Right cardiac atrium (tissue), 5 donors: Measurements from ENCODE around the gene TNFSF11. TPM values are rescaled to one million over a fixed set of nuclear protein-coding genes. Genes with fewer than 3 reads are reported as not detected.
"Not testable (repeated sequence)": the region's sequence is repeated elsewhere in the genome, so short reads cannot be mapped to it uniquely, and the experiment has no call there.

Experiments used
- ATAC-seq, 2 donors: fragments of 200-7000 bp; cut with Tn5 transposase; one replicate each; pipeline versions ENCODE4 v1.8.0 to v1.9.1; 2020; ENCODE audit warnings: moderate library complexity in 2 of 2, mild to moderate bottlenecking in 1 of 2
- DNase-seq, 3 donors: peaks; one replicate each; pipeline ENCODE4 v3.0.0-alpha.2; 2020
- H3K27ac ChIP-seq: one replicate; pipeline ENCODE4 v1.5.1; 2013; ENCODE audit warnings: mild to moderate bottlenecking, low read length, control low read depth, moderate library complexity
- H3K27me3 ChIP-seq: one replicate; pipeline ENCODE4 v1.6.1; 2013; ENCODE audit not compliant: control insufficient read depth, insufficient read depth
- H3K4me1 ChIP-seq: one replicate; pipeline ENCODE4 v1.6.1; 2013; ENCODE audit warnings: low read length; ENCODE audit not compliant: control insufficient read depth, insufficient read depth
- H3K4me3 ChIP-seq: one replicate; pipeline ENCODE4 v1.5.1; 2013; ENCODE audit warnings: low read length, control low read depth
- H3K9me3 ChIP-seq: one replicate; pipeline ENCODE4 v1.6.1; 2013; ENCODE audit warnings: low read length; ENCODE audit not compliant: control insufficient read depth
- WGBS: extraction: QIAGEN DNeasy Blood & Tissue Kit; methylation state at CpG from one replicate; pipeline ENCODE4 v1.1.7; 2013; 5-methylcytosine and 5-hydroxymethylcytosine counted together
- intact Hi-C, 4 donors: fragments of 100-400 bp; cut with DNase I; formaldehyde crosslinking; loops; one replicate each; pipeline versions ENCODE4 v1.11.0 to v1.14.0; 2022 to 2023
- polyA plus RNA-seq: library from polyadenylated mRNA; stranded (reverse); fragments of 200-250 nt; gene quantifications from one replicate; pipeline ENCODE4 v1.2.3, GENCODE V29; 2013
- total RNA-seq, 4 donors: library from RNA; stranded (reverse); fragmentation: NEBNext Ultra II Directional; extraction: Animal tissue kit (Norgen Biotek cat#: 25700); gene quantifications; one replicate each; pipeline ENCODE4 v1.2.1, GENCODE V29; 2021
- donor health status: healthy with polysubstance abuse.
- donor health status: DM: no; HTN: yes; CAD: no.
- donor health status: DM: no; HTN: no; CAD: no.
- donor health status: DM: no; HTN: yes; CAD: no; lungs with severe emphysema.
- donor health status: DM: yes; HTN: yes; CAD: no.

The TNFSF11 gene
- total and polyA plus RNA-seq, 5 donors = 0.29 TPM; not detected in 4

- no peaks in the 10 kb centered on the region for H3K27me3 ChIP-seq
- H3K9me3 ChIP-seq = no peaks in the 10 kb centered on the region
- 70% methylated on average over 4 of the region's 4 CpGs for WGBS
- ATAC-seq (no peak), DNase-seq (no peak)
- H3K4me1 ChIP-seq = no peaks in the 10 kb centered on the region
- intact Hi-C loops = no loop called here
- no peak overlapping the region for H3K27ac ChIP-seq
- no peak overlapping the region for H3K4me3 ChIP-seq
These were observed 29.6 kb upstream of the TNFSF11 start for GRCh38 chr13:42544246-42544926.

GRCh38 chr13:42545842-42546241 lies 28.1 kb upstream of the TNFSF11 start:
- Histone ChIP-seq H3K4me1 (no peaks in the 10 kb centered on the region), H3K4me3 (no peak overlapping the region), H3K9me3 (no peaks in the 10 kb centered on the region), H3K27me3 (no peaks in the 10 kb centered on the region), H3K27ac (no peak overlapping the region)
- DNase-seq (no peak), ATAC-seq (no peak)
- intact Hi-C loops = no loop called here
- WGBS = 81% methylated on average over 3 of the region's 3 CpGs

GRCh38 chr13:42547612-42548011 lies 26.3 kb upstream of the TNFSF11 start:
- no peaks in the 10 kb centered on the region for H3K4me1 ChIP-seq
- no peak overlapping the region for H3K27ac ChIP-seq
- WGBS = 97% methylated on average over 1 of the region's 1 CpG
- intact Hi-C loops = no loop called here
- ATAC-seq (no peak), DNase-seq (no peak)
- H3K4me3 ChIP-seq = no peak overlapping the region
- no peaks in the 10 kb centered on the region for H3K9me3 ChIP-seq
- no peaks in the 10 kb centered on the region for H3K27me3 ChIP-seq

GRCh38 chr13:42548731-42549551 lies 25.0 kb upstream of the TNFSF11 start:
- ATAC-seq (no peak), DNase-seq (peak in 1 of 3 donors; percentile 46)
- H3K9me3 ChIP-seq = no peaks in the 10 kb centered on the region
- H3K27me3 ChIP-seq = no peaks in the 10 kb centered on the region
- no peaks in the 10 kb centered on the region for H3K4me1 ChIP-seq
- intact Hi-C loops = no loop called here
- H3K4me3 ChIP-seq = no peak overlapping the region
- H3K27ac ChIP-seq = no peak overlapping the region
- WGBS = 59% methylated on average over 10 of the region's 10 CpGs

- H3K4me1 ChIP-seq = no peaks in the 10 kb centered on the region
- ATAC-seq (no peak), DNase-seq (no peak)
- H3K27me3 ChIP-seq = no peaks in the 10 kb centered on the region
- H3K9me3 ChIP-seq = no peaks in the 10 kb centered on the region
- no peak overlapping the region for H3K4me3 ChIP-seq
- WGBS = 82% methylated on average over 4 of the region's 4 CpGs
- H3K27ac ChIP-seq = no peak overlapping the region
- intact Hi-C loops = no loop called here
These were observed 24.4 kb upstream of the TNFSF11 start for GRCh38 chr13:42549552-42549936.

GRCh38 chr13:42551611-42552010 lies 22.3 kb upstream of the TNFSF11 start:
- no peaks in the 10 kb centered on the region for H3K4me1 ChIP-seq
- intact Hi-C loops = no loop called here
- no peaks in the 10 kb centered on the region for H3K9me3 ChIP-seq
- no peak overlapping the region for H3K4me3 ChIP-seq
- no peaks in the 10 kb centered on the region for H3K27me3 ChIP-seq
- DNase-seq (no peak), ATAC-seq (no peak)
- 84% methylated on average over 2 of the region's 2 CpGs for WGBS
- H3K27ac ChIP-seq = no peak overlapping the region

GRCh38 chr13:42553098-42554046 lies 20.6 kb upstream of the TNFSF11 start:
- Histone ChIP-seq H3K9me3 (no peaks in the 10 kb centered on the region), H3K4me3 (no peak overlapping the region), H3K27me3 (no peaks in the 10 kb centered on the region), H3K27ac (no peak overlapping the region), H3K4me1 (no peaks in the 10 kb centered on the region)
- DNase-seq = no peak
- WGBS = 70% methylated on average over 3 of the region's 3 CpGs
- intact Hi-C loops = no loop called here
- no peak for ATAC-seq

- DNase-seq (no peak), ATAC-seq (no peak)
- no peaks in the 10 kb centered on the region for H3K4me1 ChIP-seq
- H3K9me3 ChIP-seq = no peaks in the 10 kb centered on the region
- intact Hi-C loops = no loop called here
- H3K27ac ChIP-seq = no peak overlapping the region
- H3K27me3 ChIP-seq = no peaks in the 10 kb centered on the region
- no peak overlapping the region for H3K4me3 ChIP-seq
These were observed 14.9 kb upstream of the TNFSF11 start for GRCh38 chr13:42559057-42559456.

GRCh38 chr13:42559573-42560218 lies 14.3 kb upstream of the TNFSF11 start:
- H3K9me3 ChIP-seq, H3K27ac ChIP-seq, intact Hi-C loops, DNase-seq, H3K4me3 ChIP-seq, H3K27me3 ChIP-seq, ATAC-seq, H3K4me1 ChIP-seq: not testable (repeated sequence)
- 94% methylated on average over 36 of the region's 36 CpGs for WGBS

GRCh38 chr13:42560320-42560719 lies 13.6 kb upstream of the TNFSF11 start:
- H3K9me3 ChIP-seq, ATAC-seq, DNase-seq, H3K4me3 ChIP-seq, intact Hi-C loops, H3K27me3 ChIP-seq, H3K27ac ChIP-seq, H3K4me1 ChIP-seq: not testable (repeated sequence)
- WGBS = 72% methylated on average over 6 of the region's 6 CpGs
